Urinary bladder (tissue), 4 donors: Measurements from ENCODE around the gene ENDOG. TPM values are rescaled to one million over a fixed set of nuclear protein-coding genes. Genes with fewer than 3 reads are reported as not detected.
"Not testable (repeated sequence)": the region's sequence is repeated elsewhere in the genome, so short reads cannot be mapped to it uniquely, and the experiment has no call there.

Experiments used
- DNase-seq: peaks from one replicate; pipeline ENCODE4 v3.0.0-alpha.2; 2015; ENCODE audit errors: extremely low spot score
- H3K27ac ChIP-seq: one replicate; pipeline ENCODE4 v1.5.1; 2013; ENCODE audit warnings: low read depth, mild to moderate bottlenecking, moderate library complexity
- H3K36me3 ChIP-seq: one replicate; pipeline ENCODE4 v1.6.1; 2013; ENCODE audit warnings: mild to moderate bottlenecking, moderate library complexity; ENCODE audit not compliant: insufficient read depth
- H3K4me1 ChIP-seq: one replicate; pipeline ENCODE4 v1.6.1; 2013; ENCODE audit warnings: mild to moderate bottlenecking, moderate library complexity; ENCODE audit not compliant: insufficient read depth
- H3K4me3 ChIP-seq: one replicate; pipeline ENCODE4 v1.5.1; 2013; ENCODE audit warnings: low read depth, low read length
- WGBS: extraction: QIAGEN DNeasy Blood & Tissue Kit; methylation state at CpG from one replicate; pipeline ENCODE4 v1.1.7; 2013; 5-methylcytosine and 5-hydroxymethylcytosine counted together
- polyA plus RNA-seq: library from polyadenylated mRNA; stranded (reverse); fragments of 200-250 nt; gene quantifications from one replicate; pipeline ENCODE4 v1.2.3, GENCODE V29; 2013
- total RNA-seq: library from RNA; depleted of rRNA; stranded (reverse); fragments of >200 nt; gene quantifications from one replicate; pipeline ENCODE4 v1.2.3, GENCODE V29; 2014
- donor health status: healthy with polysubstance abuse.
- donor health status: healthy.

Gene ENDOG
- total and polyA plus RNA-seq, 2 donors, result 6.4 to 20.7 TPM

DNA sequence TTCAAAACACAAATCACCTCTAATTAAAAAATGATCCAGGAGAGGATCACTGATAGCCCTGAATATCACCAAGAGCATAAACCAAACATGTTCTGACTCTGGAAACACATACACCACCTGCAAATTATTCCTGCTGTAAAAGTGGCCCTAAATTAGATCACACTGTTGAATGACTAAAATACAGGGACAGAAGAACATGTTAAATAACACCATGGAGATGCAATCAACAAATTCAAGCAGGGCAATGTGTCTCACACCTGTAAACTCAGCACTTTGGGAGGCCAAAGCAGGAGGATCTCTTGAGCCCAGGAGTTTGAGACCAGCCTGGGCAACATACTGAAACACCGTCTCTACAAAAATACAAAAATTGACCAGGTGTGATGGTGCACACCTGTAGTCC is 29.5 kb downstream of the ENDOG start:
- DNase-seq, result no peak
- Histone ChIP-seq H3K4me3 (no peak overlapping the region), H3K36me3 (no peaks in the 10 kb centered on the region), H3K27ac (no peak overlapping the region), H3K4me1 (no peaks in the 10 kb centered on the region)
- 100% methylated on average over 1 of the region's 1 CpG for WGBS

DNA sequence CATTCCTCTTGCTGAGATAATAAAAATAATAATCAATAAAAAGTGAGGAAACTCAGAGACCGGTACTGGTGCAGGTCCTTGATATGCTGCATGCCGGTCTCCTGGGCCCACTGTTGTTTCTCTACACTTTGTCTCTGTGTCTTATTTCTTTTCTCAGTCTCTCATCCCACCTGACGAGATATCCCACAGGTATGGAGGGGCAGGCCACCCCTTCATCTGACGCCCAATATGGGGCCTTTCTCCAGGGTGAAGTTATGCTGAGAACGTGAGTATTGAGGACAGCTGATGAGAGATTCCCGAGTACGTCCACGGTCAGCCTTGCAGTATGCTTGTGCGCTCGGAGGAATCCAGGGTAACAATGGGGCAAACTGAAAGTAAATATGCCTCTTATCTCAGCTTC is 32.7 kb downstream of the ENDOG start:
- H3K36me3 ChIP-seq, H3K4me1 ChIP-seq, H3K27ac ChIP-seq, H3K4me3 ChIP-seq, DNase-seq: not testable (repeated sequence)
- WGBS, result 93% methylated on average over 10 of the region's 10 CpGs

DNA sequence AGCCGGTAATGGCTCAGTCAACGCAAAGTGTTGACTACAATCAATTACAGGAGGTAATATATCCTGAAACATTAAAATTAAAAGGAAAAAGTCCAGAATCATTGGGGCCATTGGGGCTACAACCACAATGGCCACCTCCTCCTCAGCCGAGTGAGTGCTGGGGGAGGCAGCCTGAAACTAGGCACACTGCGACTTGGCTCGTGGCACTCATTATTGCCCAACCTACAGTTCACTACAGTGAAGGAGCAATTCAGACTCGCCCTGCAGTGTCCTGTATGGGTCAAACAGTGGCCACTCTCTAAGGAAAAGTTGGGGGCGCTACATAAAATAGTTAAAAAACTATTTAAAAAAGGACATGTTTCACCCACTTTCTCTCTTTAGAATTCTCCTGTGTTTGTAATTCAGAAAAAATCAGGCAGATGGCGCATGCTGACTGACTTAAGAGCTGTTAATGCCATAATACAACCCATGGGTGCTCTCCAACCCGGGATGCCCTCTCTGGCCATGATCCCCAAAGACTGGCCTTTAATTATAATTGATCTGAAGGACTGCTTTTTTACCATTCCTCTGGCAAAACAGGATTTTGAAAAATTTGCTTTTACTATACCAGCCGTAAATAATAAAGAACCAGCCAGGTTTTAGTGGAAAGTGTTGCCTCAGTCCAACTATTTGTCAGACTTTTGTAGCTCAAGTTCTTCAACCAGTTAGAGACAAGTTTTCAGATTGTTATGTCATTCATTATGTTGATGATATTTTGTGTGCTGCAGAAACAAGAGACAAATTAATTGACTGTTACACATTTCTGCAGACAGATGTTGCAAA is 33.7 kb downstream of the ENDOG start:
- not testable (repeated sequence) for DNase-seq, H3K27ac ChIP-seq, H3K4me1 ChIP-seq, H3K36me3 ChIP-seq, H3K4me3 ChIP-seq
- WGBS, result 81% methylated on average over 10 of the region's 10 CpGs

DNA sequence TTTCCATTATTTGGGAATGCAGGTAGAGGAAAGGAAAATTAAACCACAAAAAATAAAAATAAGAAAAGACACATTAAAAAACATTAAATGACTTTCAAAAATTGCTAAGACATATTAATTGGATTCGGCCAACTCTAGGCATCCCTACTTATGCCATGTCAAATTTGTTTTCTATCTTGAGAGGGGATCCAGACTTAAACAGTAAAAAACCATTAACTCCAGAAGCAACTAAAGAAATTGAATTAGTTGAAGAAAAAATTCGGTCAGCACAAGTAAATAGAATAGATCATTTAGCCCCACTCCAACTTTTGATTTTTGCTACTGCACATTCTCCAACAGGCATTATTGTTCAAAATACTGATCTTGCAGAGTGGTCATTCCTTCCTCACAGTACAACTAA is 34.3 kb downstream of the ENDOG start:
- H3K36me3 ChIP-seq, DNase-seq, H3K27ac ChIP-seq, H3K4me1 ChIP-seq, H3K4me3 ChIP-seq: not testable (repeated sequence)
- WGBS, result 87% methylated on average over 2 of the region's 2 CpGs

DNA sequence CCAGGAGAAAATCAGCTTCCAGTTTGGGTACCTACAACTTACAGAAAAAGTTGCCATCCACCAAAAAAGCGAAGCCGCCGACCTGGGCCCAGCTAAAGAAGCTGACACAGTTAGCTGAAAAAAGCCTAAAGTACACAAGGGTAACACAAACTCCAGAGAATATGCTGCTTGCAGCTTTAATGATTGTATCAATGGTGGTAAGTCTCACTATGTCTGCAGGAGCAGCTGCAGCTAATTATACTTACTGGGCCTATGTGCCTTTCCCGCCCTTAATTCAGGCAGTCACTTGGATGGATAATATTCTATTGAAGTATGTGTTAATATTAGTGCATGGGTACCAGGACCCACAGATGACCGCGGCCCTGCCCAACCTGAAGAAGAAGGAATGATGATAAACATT is 36.2 kb downstream of the ENDOG start:
- not testable (repeated sequence) for H3K4me1 ChIP-seq, H3K27ac ChIP-seq, DNase-seq, H3K36me3 ChIP-seq, H3K4me3 ChIP-seq
- WGBS, result 87% methylated on average over 6 of the region's 6 CpGs

DNA sequence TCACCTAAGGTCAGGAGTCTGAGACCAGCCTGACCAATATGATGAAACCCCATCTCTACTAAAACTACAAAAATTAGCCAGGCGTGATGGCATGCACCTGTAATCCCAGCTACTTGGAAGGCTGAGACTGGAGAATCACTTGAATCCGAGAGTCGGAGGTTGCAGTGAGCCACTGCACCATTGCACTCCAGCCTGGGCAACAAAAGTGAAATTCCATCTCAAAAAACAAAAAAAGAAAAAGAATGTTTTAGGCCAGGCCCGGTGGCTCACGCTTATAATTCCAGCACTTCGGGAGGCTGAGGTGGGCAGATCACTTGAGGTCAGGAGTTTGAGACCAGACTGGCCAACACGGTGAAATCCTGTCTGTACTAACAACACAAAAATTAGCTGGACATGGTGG is 40.2 kb downstream of the ENDOG start:
- not testable (repeated sequence) for H3K36me3 ChIP-seq, DNase-seq
- 94% methylated on average over 7 of the region's 7 CpGs for WGBS

DNA sequence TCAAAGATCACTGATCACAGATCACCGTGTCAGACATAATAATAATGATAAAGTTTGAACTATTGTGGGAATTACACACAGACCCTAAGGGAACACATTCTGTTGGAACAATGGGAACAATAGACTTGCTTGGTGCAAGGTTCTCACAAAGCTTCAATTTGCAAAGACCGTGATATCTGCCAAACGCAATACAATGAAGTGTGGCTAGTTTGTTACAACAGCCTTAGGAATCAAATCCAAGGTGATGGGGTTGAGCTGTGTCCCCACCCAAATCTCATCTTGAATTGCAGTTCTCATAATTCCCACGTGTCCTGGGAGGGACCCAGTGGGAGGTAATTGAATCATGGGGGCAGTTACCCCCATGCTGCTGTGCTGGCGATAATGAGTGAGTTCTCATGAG is 42.6 kb downstream of the ENDOG start:
- WGBS, result 82% methylated on average over 5 of the region's 5 CpGs
- Histone ChIP-seq H3K36me3 (no peaks in the 10 kb centered on the region), H3K27ac (no peak overlapping the region)

More for the DNA sequence above, 40.2 kb downstream of the ENDOG start:
- not testable (repeated sequence) for H3K4me1 ChIP-seq, H3K27ac ChIP-seq, H3K4me3 ChIP-seq

DNA sequence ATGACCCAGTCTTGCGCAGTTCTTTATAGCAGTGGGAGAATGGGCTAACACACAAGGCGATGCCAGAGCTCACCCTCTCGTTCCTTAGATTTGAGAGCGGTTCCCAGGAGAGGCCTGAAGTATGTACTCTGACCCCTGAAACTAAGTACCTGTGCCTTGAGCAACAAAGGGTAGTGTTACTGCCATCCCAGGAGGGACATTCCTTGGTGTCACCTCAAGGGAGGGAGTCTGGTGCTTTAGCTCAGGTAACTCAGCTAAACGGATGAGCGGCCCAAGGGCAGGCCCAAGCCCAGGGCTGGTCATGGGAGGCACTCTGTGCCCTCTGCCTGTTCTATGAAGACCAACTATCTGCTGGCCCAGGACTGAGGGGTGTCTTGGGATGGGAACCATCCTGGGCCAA is 43.2 kb downstream of the ENDOG start:
- H3K4me3 ChIP-seq, result no peak overlapping the region
- H3K36me3 ChIP-seq, result no peaks in the 10 kb centered on the region
- no peak for DNase-seq
- 79% methylated on average over 6 of the region's 6 CpGs for WGBS
- H3K27ac ChIP-seq, result no peak overlapping the region
- no peaks in the 10 kb centered on the region for H3K4me1 ChIP-seq

More for the DNA sequence above, 42.6 kb downstream of the ENDOG start:
- Histone ChIP-seq H3K4me3 (no peak overlapping the region), H3K4me1 (no peaks in the 10 kb centered on the region)
- no peak for DNase-seq

DNA sequence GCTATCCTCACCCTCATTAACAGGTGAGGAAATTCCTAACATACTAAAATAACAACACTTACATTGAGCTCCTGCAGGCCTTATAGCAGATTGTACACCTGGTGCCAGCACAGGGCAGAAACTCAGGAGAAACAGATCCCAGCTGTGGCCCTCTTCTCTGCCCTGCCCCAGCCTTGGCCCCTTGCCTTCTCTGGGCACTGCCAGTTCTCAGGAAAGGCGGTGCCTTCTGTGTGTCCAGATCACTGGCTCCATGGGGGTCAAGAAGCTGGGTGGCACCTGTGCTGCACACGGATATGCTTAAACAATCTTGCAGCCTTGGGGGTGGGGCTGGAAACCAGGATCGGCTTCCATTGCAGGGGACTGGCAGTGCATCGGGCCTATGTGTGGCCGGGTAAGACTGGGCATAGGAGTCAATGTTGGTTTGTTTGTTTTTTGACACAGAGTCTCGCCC is 44.1 kb downstream of the ENDOG start:
- H3K4me3 ChIP-seq, result no peak overlapping the region
- no peaks in the 10 kb centered on the region for H3K36me3 ChIP-seq
- WGBS, result 79% methylated on average over 6 of the region's 6 CpGs
- no peak for DNase-seq
- H3K27ac ChIP-seq, result no peak overlapping the region
- no peaks in the 10 kb centered on the region for H3K4me1 ChIP-seq

DNA sequence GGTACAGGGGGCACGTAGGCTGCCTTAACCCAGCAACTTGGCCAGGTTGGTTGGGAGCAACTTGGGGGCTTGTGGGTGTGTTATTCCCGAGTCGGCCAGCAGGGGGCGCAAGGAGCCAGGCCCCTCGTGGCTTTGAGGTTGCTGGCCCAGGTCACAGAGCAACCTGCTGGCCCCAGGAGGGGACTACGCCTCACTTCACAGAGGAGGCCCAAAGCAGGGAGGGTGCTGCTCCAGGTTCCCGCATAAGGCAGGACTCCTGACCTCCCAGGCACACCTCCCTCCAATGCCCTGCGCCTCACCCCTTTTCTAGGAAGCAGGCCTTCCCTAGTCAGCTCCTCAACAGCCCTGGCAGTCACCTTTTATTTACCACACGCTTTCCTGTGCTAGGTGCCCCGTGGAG is 45.3 kb downstream of the ENDOG start:
- no peak for DNase-seq
- Histone ChIP-seq H3K36me3 (no peaks in the 10 kb centered on the region), H3K4me1 (no peaks in the 10 kb centered on the region), H3K27ac (no peak overlapping the region), H3K4me3 (no peak overlapping the region)
- WGBS, result 27% methylated on average over 10 of the region's 10 CpGs

DNA sequence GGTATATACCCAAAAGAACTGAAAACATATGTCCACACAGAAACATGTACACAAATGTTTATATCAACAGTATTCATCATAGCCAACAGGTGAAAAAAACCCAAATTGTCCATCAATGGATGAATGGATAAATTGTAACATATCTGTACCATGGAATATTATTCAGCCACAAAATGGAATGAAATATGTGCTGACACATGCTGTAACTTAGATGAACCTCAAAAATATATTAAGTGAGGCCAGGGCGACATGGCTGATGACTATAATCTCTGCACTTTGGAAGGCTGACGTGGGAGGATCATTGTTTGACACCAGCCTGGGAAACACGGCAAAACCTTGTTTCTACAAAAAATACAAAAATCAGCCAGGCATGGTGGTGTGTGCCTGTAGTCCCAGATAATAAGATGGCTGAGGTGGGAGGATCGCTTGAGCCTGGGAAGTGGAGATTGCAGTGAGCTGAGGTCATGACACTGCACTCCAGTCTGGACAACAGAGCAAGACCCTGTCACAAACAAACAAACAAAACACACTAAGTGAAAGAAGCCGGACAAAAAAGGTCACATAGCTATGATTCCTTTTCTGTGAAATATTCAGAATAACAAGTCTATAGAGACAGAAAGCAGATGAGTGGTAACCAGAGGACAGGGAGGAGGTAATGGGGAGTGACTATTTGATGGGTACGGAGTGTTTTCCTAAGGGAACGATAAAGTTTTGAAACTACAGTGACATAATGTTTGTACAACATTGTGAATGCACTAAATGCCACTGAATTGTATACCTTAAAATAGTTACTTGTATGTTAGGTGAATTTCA is 52.0 kb downstream of the ENDOG start:
- Histone ChIP-seq H3K4me1 (no peaks in the 10 kb centered on the region), H3K36me3 (no peaks in the 10 kb centered on the region), H3K27ac (no peak overlapping the region), H3K4me3 (no peak overlapping the region)
- DNase-seq, result no peak
- 93% methylated on average over 7 of the region's 7 CpGs for WGBS

DNA sequence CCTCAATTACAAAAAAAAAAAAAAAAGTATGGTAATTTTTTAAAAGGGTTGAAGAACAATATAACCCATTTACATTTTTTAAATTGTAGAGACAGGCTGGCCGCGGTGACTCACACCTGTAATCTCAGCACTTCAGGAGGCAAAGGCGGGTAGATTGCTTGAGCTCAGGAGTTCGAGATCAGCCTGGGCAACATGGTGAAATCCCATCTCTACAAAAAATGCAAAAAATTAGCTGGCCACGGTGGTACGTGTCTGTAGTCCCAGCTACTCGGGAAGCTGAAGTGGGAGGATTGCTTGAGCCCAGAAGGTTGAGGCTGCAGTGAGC is 52.6 kb downstream of the ENDOG start:
- 92% methylated on average over 7 of the region's 7 CpGs for WGBS
- H3K4me3 ChIP-seq, H3K4me1 ChIP-seq, H3K27ac ChIP-seq, DNase-seq, H3K36me3 ChIP-seq: not testable (repeated sequence)
